GM13977 (cell line): ENCODE results near the gene RPAP3.

Experiments used
- DNase-seq: peaks from one replicate; pipeline ENCODE4 v3.0.0; 2012; ENCODE audit warnings: low spot score
- CTCF ChIP-seq: IDR thresholded peaks from 2 replicates; pipeline ENCODE4 v1.5.1; 2012; ENCODE audit warnings: mild to moderate bottlenecking, control low read depth; ENCODE audit not compliant: insufficient read depth; ENCODE audit errors: extremely low read depth, missing control alignments
- in situ Hi-C: fragments of 300-500 bp; cut with MboI; formaldehyde crosslinking; loops from one replicate; pipeline ENCODE4 v1.12.0; 2022; ENCODE audit warnings: low sequenced_read_pairs, low pct_unique_long_range_greater_than_20kb, mixed read lengths, inconsistent platforms; ENCODE audit not compliant: unreplicated experiment

Gene RPAP3

GRCh38 chr12:47739297-47739696, 33.5 kb upstream of the RPAP3 start:
- in situ Hi-C loops: loop anchor here (25.0 kb wide), 1 partner anchor 423 kb away; the partner anchor contains the start of gene ASB8

GRCh38 chr12:47737936-47738594, 32.2 kb upstream of the RPAP3 start:
- DNase-seq: no peak
- TF ChIP-seq CTCF: no peak
- in situ Hi-C loops: loop anchor here (25.0 kb wide), 1 partner anchor 424 kb away; the partner anchor contains the start of gene ASB8

More at GRCh38 chr12:47739297-47739696, 33.5 kb upstream of the RPAP3 start:
- DNase-seq: no peak
- no peak for TF ChIP-seq CTCF

- no peak for DNase-seq
- in situ Hi-C loops: loop anchor here (25.0 kb wide), 1 partner anchor 425 kb away; the partner anchor contains the start of gene ASB8
- no peak for TF ChIP-seq CTCF
These were observed 31.2 kb upstream of the RPAP3 start for GRCh38 chr12:47736877-47737676.

- in situ Hi-C loops: loop anchor here (25.0 kb wide), 1 partner anchor 426 kb away; the partner anchor contains the start of gene ASB8
- TF ChIP-seq CTCF: no peak
- no peak for DNase-seq
These were observed 30.4 kb upstream of the RPAP3 start for GRCh38 chr12:47736216-47736615.

- TF ChIP-seq CTCF: no peak
- in situ Hi-C loops: loop anchor here (25.0 kb wide), 1 partner anchor 427 kb away; the partner anchor contains the start of gene ASB8
- DNase-seq: no peak
These were observed 29.8 kb upstream of the RPAP3 start for GRCh38 chr12:47735649-47736048.

DNA sequence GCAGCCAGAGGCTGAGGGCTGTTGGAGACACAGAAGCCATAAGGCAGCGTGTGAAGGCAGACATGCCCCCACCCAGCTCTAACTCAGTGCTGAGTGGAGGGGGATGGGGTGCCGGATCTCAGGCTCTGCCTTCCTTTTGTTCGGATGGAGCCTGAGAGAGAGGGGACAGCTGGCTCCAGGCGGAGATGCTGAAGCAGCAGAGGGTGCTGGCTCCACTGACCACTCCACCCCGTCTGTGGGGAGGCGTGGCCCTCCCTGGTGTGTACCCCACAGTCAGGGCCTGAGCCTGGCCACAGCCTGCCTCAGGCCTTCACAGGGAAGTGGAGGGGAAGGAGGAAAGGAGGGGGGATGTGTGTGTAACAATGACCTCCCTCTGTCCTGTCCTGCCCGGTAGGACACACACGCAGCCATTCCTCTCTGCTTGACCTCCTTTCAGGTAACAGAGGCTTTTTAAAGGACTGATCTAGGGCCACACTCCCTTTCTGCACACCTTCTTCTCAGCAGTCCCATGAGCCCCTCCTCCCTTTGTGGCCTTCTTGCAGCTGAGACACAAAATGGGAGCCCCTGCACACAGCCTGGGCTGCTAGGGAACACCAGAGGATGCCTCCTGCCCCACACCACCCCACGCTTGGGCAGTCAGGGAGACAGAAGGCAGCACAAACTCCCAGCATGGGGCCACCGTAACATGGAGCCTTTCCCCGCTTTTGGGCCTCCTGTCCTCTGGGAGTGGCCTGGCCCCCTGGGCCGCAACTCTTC, 29.1 kb upstream of the RPAP3 start:
- no peak for DNase-seq
- in situ Hi-C loops: loop anchor here (25.0 kb wide), 1 partner anchor 427 kb away; the partner anchor contains the start of gene ASB8
- TF ChIP-seq CTCF: no peak
